GM19452 (cell line): ENCODE results near the gene PARD3B.

Experiments
- ATAC-seq: cut with Tn5 transposase; IDR thresholded peaks from one replicate; pipeline ENCODE4 v1.9.1; 2021; ENCODE audit not compliant: unreplicated experiment

Gene PARD3B

GRCh38 chr2:205232086-205232485, 686.8 kb downstream of the PARD3B start:
- no peak for ATAC-seq

GRCh38 chr2:205235434-205235833, 690.2 kb downstream of the PARD3B start:
- ATAC-seq: no peak

- ATAC-seq: no peak
These were observed 692.2 kb downstream of the PARD3B start for GRCh38 chr2:205237524-205237923.

- ATAC-seq: no peak
These were observed 699.7 kb downstream of the PARD3B start for GRCh38 chr2:205245001-205245400.

GRCh38 chr2:205245652-205246051, 700.4 kb downstream of the PARD3B start:
- ATAC-seq: no peak

GRCh38 chr2:205259121-205259520, 713.8 kb downstream of the PARD3B start:
- no peak for ATAC-seq

GRCh38 chr2:205261516-205262020, 716.3 kb downstream of the PARD3B start:
- no peak for ATAC-seq

- no peak for ATAC-seq
These were observed 722.0 kb downstream of the PARD3B start for GRCh38 chr2:205267323-205267722.

- no peak for ATAC-seq
These were observed 725.4 kb downstream of the PARD3B start for GRCh38 chr2:205270689-205271088.

- no peak for ATAC-seq
These were observed 727.9 kb downstream of the PARD3B start for GRCh38 chr2:205273148-205273547.

GRCh38 chr2:205273627-205274026, 728.4 kb downstream of the PARD3B start:
- no peak for ATAC-seq

- ATAC-seq: no peak
These were observed 729.5 kb downstream of the PARD3B start for GRCh38 chr2:205274801-205275200.

GRCh38 chr2:205276116-205276777, 731.0 kb downstream of the PARD3B start:
- no peak for ATAC-seq

GRCh38 chr2:205280596-205281236, 735.4 kb downstream of the PARD3B start:
- ATAC-seq: no peak

GRCh38 chr2:205283736-205284270, 738.5 kb downstream of the PARD3B start:
- ATAC-seq: no peak

- ATAC-seq: no peak
These were observed 739.1 kb downstream of the PARD3B start for GRCh38 chr2:205284334-205284733.

- no peak for ATAC-seq
These were observed 742.0 kb downstream of the PARD3B start for GRCh38 chr2:205287316-205287715.

- no peak for ATAC-seq
These were observed 743.4 kb downstream of the PARD3B start for GRCh38 chr2:205288686-205289085.

- no peak for ATAC-seq
These were observed 745.0 kb downstream of the PARD3B start for GRCh38 chr2:205290299-205290698.

- no peak for ATAC-seq
These were observed 747.5 kb downstream of the PARD3B start for GRCh38 chr2:205292665-205293295.

- no peak for ATAC-seq
These were observed 748.3 kb downstream of the PARD3B start for GRCh38 chr2:205293559-205293958.

GRCh38 chr2:205296959-205297358, 751.7 kb downstream of the PARD3B start:
- no peak for ATAC-seq
